IMR-90 (cell line): ENCODE measurements around the gene VSIR. TPM values are rescaled to one million over a fixed set of nuclear protein-coding genes. Genes with fewer than 3 reads are reported as not detected.

Experiments
- ATAC-seq: fragments of 200-7000 bp; cut with Tn5 transposase; 2 replicates; pipeline ENCODE4 v1.9.1; 2020; ENCODE audit warnings: low read depth, mild to moderate bottlenecking, moderate library complexity
- BruUV-seq: library from RNA; stranded (reverse); fragments of 400-500 nt; replicated peaks from 2 replicates; lab custom pipeline; 2021; lab: Mats Ljungman, UMichigan
- CTCF ChIA-PET: fragments of 300-600 bp; formaldehyde crosslinking; extraction: SDS; loops from one replicate; lab custom pipeline; 2021; ENCODE audit warnings: antibody characterized with exemption; lab: Yijun Ruan, JAX
- POLR2A ChIA-PET: fragments of 300-600 bp; sonication (Branson Sonifier 250); formaldehyde crosslinking; loops from one replicate; lab custom pipeline; 2022; ENCODE audit warnings: antibody characterized with exemption; ENCODE audit not compliant: unreplicated experiment; lab: Charles Lee
- DNase-seq: peaks from one replicate; pipeline ENCODE4 v3.0.0; 2013
- H2AFZ ChIP-seq: replicated peaks from 2 replicates; pipeline ENCODE3; 2013; ENCODE audit warnings: low read length, mild to moderate bottlenecking; ENCODE audit not compliant: poor library complexity
- H2AK5ac ChIP-seq: 2 replicates; pipeline ENCODE4 v1.6.1; 2013; ENCODE audit warnings: low read depth, low read length, inconsistent platforms
- H2AK9ac ChIP-seq: replicated peaks from 2 replicates; pipeline ENCODE3; 2013; ENCODE audit warnings: mild to moderate bottlenecking, low read depth, low read length, moderate library complexity; ENCODE audit not compliant: poor library complexity
- H2BK120ac ChIP-seq: 2 replicates; pipeline ENCODE4 v1.6.1; 2013; ENCODE audit warnings: low read depth, low read length, inconsistent platforms
- H2BK15ac ChIP-seq: 3 replicates; pipeline ENCODE4 v1.6.1; 2013; ENCODE audit warnings: low read depth, low read length, inconsistent platforms
- H2BK20ac ChIP-seq: 2 replicates; pipeline ENCODE4 v1.6.1; 2013; ENCODE audit warnings: low read depth, mild to moderate bottlenecking, inconsistent platforms, low read length, moderate library complexity
- H2BK5ac ChIP-seq: 2 replicates; pipeline ENCODE4 v1.6.1; 2013; ENCODE audit warnings: mild to moderate bottlenecking, low read depth, low read length, inconsistent platforms; ENCODE audit not compliant: poor library complexity, severe bottlenecking
- H3K14ac ChIP-seq: replicated peaks from 2 replicates; pipeline ENCODE4 v1.6.1; 2013; ENCODE audit warnings: low read depth, low read length, inconsistent platforms
- H3K18ac ChIP-seq: 2 replicates; pipeline ENCODE4 v1.6.1; 2013; ENCODE audit warnings: low read depth, low read length, control low read depth
- H3K23ac ChIP-seq: 2 replicates; pipeline ENCODE4 v1.6.1; 2013; ENCODE audit warnings: low read depth, low read length, inconsistent platforms
- H3K27ac ChIP-seq: 2 replicates; pipeline ENCODE4 v1.5.1; 2013; ENCODE audit warnings: mild to moderate bottlenecking, control low read depth, low read length; ENCODE audit not compliant: insufficient read depth
- H3K27me3 ChIP-seq: 2 replicates; pipeline ENCODE4 v1.6.1; 2013; ENCODE audit warnings: low read length; ENCODE audit not compliant: control insufficient read depth, insufficient read depth
- H3K36me3 ChIP-seq: 2 replicates; pipeline ENCODE4 v1.6.1; 2013; ENCODE audit warnings: low read length, mixed read lengths; ENCODE audit not compliant: control insufficient read depth, insufficient read depth
- H3K4ac ChIP-seq: 2 replicates; pipeline ENCODE4 v1.6.1; 2013; ENCODE audit warnings: low read depth, low read length, inconsistent platforms
- H3K4me1 ChIP-seq: 2 replicates; pipeline ENCODE4 v1.6.1; 2013; ENCODE audit warnings: low read length, mixed read lengths; ENCODE audit not compliant: control insufficient read depth, insufficient read depth
- H3K4me2 ChIP-seq: 2 replicates; pipeline ENCODE4 v1.6.1; 2013; ENCODE audit warnings: low read depth, mild to moderate bottlenecking, control low read depth, low read length, moderate library complexity
- H3K4me3 ChIP-seq: 2 replicates; pipeline ENCODE4 v1.5.1; 2013; ENCODE audit warnings: low read depth, mild to moderate bottlenecking, control low read depth, low read length, moderate library complexity; ENCODE audit not compliant: insufficient read depth
- H3K56ac ChIP-seq: 2 replicates; pipeline ENCODE4 v1.6.1; 2013; ENCODE audit warnings: low read length, inconsistent platforms; ENCODE audit not compliant: insufficient read depth; ENCODE audit errors: extremely low read depth
- H3K79me1 ChIP-seq, 2 experiments: 2 replicates each; pipeline ENCODE4 v1.6.1; 2013; ENCODE audit warnings: low read length in 2 of 2, inconsistent platforms in 1 of 2, low read depth in 1 of 2
- H3K9ac ChIP-seq: 2 replicates; pipeline ENCODE4 v1.6.1; 2013; ENCODE audit warnings: low read depth, low read length, control low read depth
- H3K9me1 ChIP-seq: 2 replicates; pipeline ENCODE4 v1.6.1; 2013; ENCODE audit warnings: low read length, inconsistent platforms; ENCODE audit not compliant: insufficient read depth
- H3K9me3 ChIP-seq: 2 replicates; pipeline ENCODE4 v1.6.1; 2013; ENCODE audit warnings: low read length; ENCODE audit not compliant: control insufficient read depth, insufficient read depth
- H4K20me1 ChIP-seq: 2 replicates; pipeline ENCODE4 v1.6.1; 2013; ENCODE audit warnings: low read length, inconsistent platforms; ENCODE audit not compliant: insufficient read depth
- H4K5ac ChIP-seq: 2 replicates; pipeline ENCODE4 v1.6.1; 2013; ENCODE audit warnings: mild to moderate bottlenecking, low read depth, low read length, control low read depth
- H4K8ac ChIP-seq, 2 experiments: 2 replicates each; pipeline ENCODE4 v1.6.1; 2013; ENCODE audit warnings: low read depth in 2 of 2, low read length in 2 of 2, control low read depth in 1 of 2, inconsistent platforms in 1 of 2
- H4K91ac ChIP-seq: 2 replicates; pipeline ENCODE4 v1.6.1; 2013; ENCODE audit warnings: low read depth, low read length, inconsistent platforms; ENCODE audit not compliant: insufficient read depth
- FOS ChIP-seq: fragments of 150-350 bp; IDR thresholded peaks from 2 replicates; pipeline ENCODE4 v1.6.1; 2016; ENCODE audit warnings: low read depth, low read length
- WGBS, 2 experiments: methylation state at CpG; one replicate each; pipeline versions ENCODE4 v1.1.5 to v1.1.7; 2013; ENCODE audit warnings: missing lambda C conversion rate in 2 of 2; ENCODE audit not compliant: insufficient read length in 1 of 2; ENCODE audit errors: extremely low coverage in 2 of 2; 5-methylcytosine and 5-hydroxymethylcytosine counted together
- dilution Hi-C: fragments of 300-500 bp; cut with HindIII; formaldehyde crosslinking; loops from one replicate; pipeline ENCODE4 v1.14.3; 2018; ENCODE audit warnings: low sequenced_read_pairs; ENCODE audit not compliant: unreplicated experiment
- in situ Hi-C: fragments of 300-500 bp; cut with MboI; formaldehyde crosslinking; loops from 3 replicates; pipeline ENCODE4 v1.14.3; 2019; ENCODE audit warnings: low sequenced_read_pairs, inconsistent platforms, mixed read lengths
- intact Hi-C: fragments of 100-400 bp; cut with micrococcal nuclease; formaldehyde crosslinking; loops from 2 replicates; pipeline ENCODE4 v1.10.0; 2022
- polyA plus RNA-seq, 3 experiments: library from polyadenylated mRNA; depleted of rRNA; stranded (reverse); fragments of >200 nt; gene quantifications; 2 replicates each; pipeline ENCODE4 v1.2.3, GENCODE V29; 2012; ENCODE audit warnings: low replicate concordance in 1 of 3
- total RNA-seq: library from RNA; depleted of rRNA; stranded (reverse); fragments of >200 nt; gene quantifications from 2 replicates; pipeline ENCODE4 v1.2.3, GENCODE V29; 2012

Gene VSIR
- total and polyA plus RNA-seq, 2 of the 4 experiments (the other 2 are of a cell fraction), result 5.0 to 23.8 TPM

- Histone ChIP-seq H2BK5ac (no peak overlapping the region), H3K14ac (no peak overlapping the region), H3K4me3 (no peak overlapping the region), H3K4me1 (peaks cover 1% of the 10 kb centered on the region; the same call in 1 of the 2 replicates), H2BK120ac (no peak overlapping the region), H3K27ac (no peak overlapping the region), H3K4ac (no peak overlapping the region), H2BK20ac (no peak overlapping the region), H3K18ac (no peak overlapping the region), H3K23ac (no peak overlapping the region), H3K56ac (no peak overlapping the region), H4K20me1 (no peaks in the 10 kb centered on the region), H3K4me2 (no peak overlapping the region), H3K9ac (no peak overlapping the region), H3K9me1 (0 out of 2 replicates have a peak, but pooled peaks cover 5% of the 10 kb centered on the region), H4K5ac (no peak overlapping the region), H4K91ac (no peak overlapping the region), H2AK9ac (no peak overlapping the region), H3K36me3 (peaks cover 10% of the 10 kb centered on the region; the same call in 1 of the 2 replicates), H2AFZ (no peak overlapping the region), H4K8ac (no peak overlapping the region), H2BK15ac (no peak overlapping the region), H2AK5ac (no peak overlapping the region), H3K9me3 (no peaks in the 10 kb centered on the region), H3K79me1 (no peaks in the 10 kb centered on the region), H3K27me3 (peaks cover 5% of the 10 kb centered on the region)
- in situ Hi-C loops, result no loop called here
- no peak for TF ChIP-seq FOS
- intact Hi-C loops, result no loop called here
- CTCF ChIA-PET, result no interaction called here
- DNase-seq (no peak), ATAC-seq (no peak)
- BruUV-seq, result no TSS peak
- POLR2A ChIA-PET, result no interaction called here
- no CpG with 5 or more reads among the region's 5 CpGs for WGBS, 2 experiments
- dilution Hi-C loops, result no loop called here
Observed at GRCh38 chr10:71750986-71751385, 22.3 kb downstream of the VSIR start.
